ENCODE measurements around the gene TPT1.

The TPT1 gene

GRCh38 chr13:45333251-45333976 lies 7.6 kb downstream of the TPT1 start:
- no peak for DNase-seq

DNA sequence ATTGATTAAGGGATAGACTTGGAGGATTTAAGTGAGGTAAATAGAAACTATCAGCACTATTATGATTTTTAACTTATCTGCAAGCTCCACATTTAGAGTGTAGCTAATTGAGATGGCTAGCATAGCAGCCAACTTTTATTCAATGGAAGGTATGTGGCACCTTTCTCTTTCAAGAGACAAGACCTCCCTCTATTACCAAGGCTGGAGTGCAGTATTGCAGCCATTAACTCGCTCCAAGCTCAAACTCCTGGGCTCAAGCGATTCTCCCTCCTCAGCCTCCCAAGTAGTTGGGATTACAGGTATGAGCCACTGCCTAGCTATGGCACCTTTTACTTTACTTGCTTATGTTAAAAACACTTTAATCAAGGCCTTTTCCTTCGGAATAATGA lies 8.2 kb downstream of the TPT1 start:
- no peak for DNase-seq

DNA sequence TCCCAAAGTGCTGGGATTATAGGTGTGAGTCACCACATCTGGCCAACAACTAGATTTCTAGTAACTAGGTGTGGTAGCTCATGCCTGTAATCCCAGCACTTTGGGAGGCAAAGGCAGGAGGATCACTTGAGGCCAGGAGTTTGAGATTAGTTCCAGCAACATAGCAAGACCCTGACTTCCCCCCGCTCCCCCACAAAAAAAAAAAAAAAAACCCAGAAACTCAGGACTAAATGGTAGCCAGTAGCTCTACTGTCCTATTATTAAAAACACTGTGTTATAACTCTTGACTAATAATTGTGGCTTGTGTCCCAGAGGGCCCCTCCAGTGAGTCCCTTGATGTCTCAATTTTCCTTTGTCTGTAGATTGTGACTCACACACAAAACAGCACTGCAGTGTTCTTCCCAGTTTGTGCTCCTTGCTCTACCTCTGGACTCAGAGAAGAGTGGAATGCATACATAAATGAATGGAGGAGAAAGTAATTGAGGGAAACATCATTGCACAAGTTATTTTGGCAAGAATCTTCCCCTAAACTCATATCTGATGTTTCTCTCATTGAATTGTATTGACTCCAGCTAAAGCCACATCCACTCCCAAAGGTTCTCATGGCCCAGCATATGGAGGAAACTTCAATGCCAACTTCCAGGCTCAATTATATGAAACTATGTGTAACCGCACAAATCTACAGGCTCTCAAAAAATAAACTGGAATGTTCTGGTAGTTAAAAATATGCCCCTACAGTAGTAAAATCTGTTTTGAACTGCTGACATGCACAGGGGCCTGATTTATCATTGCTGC lies 8.8 kb downstream of the TPT1 start:
- DNase-seq: no peak

GRCh38 chr13:45331692-45332035 lies 9.3 kb downstream of the TPT1 start:
- DNase-seq: no peak

DNA sequence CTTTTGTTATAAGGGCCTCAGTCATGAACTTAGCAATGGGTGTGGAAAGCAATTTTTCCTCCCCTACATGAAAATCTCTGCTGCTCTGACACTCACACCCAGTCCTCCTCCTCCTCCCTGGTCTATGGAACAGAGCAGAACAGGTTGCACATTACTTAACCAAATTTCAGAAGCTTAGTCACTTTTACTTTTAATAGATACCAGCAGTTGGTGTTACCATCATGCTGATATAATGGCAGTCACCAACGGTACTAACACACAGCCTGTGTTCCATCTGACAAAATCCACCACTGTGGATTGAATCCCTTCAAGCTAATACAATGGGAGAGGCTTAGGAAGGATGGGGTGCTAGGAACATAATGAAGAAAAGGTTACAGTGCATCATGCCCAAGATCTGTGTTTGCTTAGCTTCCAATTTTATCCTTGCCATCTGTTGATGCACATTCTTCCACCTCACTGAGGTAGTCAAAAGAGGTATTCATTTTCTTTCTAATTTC lies 9.8 kb downstream of the TPT1 start:
- DNase-seq: no peak

DNA sequence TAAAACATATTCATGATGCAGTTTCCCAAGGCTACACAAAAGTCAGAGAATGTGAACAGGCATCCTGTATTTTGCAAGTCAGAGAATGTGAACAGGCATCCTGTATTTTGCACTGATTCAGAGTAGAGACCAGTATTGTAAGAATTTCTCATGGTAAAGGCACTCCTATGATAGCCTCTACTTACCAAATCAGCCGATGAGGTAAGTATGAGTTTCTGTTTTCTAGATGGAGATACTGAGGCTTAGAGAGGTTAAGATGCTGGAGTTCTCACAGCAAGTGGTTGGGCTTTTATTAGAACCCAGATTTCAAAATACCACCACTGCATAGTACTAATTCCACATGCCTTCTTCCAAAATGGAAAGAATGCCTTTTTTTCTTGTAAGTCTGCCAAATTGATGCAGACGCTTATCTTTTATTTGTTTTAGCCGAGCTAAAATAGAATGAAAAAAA lies 12.3 kb downstream of the TPT1 start:
- DNase-seq: no peak

GRCh38 chr13:45327253-45327955 lies 13.6 kb downstream of the TPT1 start:
- no peak for DNase-seq

- DNase-seq: no peak
These were observed 15.2 kb downstream of the TPT1 start for GRCh38 chr13:45325806-45326205.

- no peak for DNase-seq
These were observed 19.9 kb downstream of the TPT1 start for GRCh38 chr13:45320876-45321629.

DNA sequence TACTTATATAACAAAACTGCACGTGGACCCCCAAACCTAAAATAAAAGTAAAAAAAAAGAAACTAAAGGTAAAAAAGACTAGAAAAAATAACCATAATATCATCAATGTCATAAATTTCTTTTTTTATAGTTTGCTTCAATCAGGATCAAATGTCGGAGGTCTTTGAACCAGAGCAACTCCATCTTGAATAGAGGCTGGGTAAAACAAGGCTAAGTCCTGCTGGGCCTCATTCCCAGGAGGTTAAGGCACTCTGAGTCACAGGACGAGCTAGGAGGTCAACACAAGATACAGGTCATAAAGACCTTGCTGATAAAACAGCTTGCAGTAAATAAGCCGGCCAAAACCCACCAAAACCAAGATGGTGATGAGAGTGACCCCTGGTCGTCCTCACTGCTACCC lies 24.0 kb downstream of the TPT1 start:
- DNase-seq: no peak

- no peak for DNase-seq
These were observed 24.6 kb downstream of the TPT1 start for GRCh38 chr13:45316338-45316737.

DNA sequence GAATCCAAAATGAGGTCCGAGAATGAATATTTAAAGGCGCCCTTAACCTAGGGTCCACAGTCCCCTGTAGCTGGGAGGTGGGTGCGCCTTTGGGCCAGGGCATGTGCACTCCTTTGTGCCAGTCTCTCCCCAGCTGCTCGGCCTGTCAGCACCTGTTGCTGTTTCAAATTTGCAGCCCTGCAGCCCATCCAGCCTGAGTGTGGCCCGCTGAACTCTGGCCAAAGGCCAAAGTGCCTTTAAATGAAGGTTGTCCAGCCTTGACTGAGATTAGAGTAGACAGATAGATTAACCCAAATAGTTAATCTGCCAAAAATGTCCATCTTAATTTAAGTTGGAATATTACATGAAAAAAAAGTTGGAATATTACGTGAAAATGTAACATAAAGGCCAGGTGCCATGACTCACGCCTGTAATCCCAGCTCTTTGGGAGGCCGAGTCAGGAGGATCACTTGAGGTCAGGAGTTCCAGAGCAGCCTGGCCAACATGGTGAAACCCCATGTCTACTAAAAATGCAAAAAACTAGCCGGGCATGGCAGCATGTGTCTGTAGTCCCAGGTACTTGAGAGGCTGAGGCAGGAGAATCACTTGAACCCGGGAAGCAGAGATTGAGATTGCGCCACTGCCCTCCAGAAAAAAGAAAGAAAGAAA lies 25.3 kb downstream of the TPT1 start:
- DNase-seq: no peak

GRCh38 chr13:45314822-45315221 lies 26.2 kb downstream of the TPT1 start:
- no peak for DNase-seq

DNA sequence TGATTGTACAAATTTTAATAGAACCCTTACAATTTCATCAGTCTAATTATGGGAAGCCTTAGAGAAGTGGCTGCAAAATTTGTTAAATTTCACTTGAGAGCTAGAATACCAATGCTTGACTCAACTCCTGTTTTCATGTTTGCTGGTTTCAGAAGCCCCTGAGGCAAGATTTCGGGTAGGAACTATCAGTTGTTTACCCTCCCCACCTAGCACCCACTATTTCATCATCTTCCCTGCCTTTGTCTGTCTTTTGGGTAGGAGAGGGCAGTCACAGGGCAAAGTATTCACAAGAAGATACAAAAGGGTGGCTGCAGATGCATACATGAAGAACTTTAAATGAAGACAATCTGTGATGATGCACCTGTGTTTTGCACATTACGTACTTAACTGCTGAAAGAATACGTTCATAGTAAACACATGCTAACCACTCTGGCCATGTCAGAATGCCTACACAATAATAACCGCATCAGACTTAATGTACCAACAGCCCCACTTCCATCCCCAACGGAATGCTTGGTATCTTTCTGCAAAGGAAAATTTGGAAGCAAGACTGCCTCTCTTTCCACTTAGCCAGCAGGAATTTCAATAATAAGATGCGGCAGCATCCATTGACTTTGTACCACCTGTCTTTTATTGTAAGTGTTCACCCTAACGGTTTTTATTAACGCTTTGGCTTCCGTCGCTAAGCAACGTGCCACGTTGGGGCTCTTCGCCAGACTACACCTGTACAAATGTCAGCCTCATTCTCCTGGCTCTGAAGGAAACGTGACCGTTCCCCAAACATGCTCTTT lies 30.4 kb downstream of the TPT1 start:
- no peak for DNase-seq

DNA sequence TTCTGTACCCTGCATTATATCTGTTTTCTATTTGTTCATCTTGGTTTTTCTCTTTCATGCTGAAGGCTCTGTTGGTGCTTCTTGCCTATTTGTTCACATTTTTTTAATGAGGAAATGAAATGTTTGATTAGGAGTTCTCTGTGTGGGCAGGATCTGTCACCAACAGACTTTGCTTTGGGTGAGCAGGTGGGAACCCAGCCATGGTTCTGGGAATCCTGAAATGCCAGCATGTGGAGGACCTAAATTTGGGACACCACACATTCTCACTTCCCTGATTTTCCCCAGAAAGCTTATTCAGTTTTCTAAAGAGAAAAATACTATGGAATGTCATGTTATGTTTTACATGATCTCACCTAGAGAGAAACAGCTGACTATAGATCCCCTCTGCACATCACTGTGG lies 34.0 kb downstream of the TPT1 start:
- no peak for DNase-seq

DNA sequence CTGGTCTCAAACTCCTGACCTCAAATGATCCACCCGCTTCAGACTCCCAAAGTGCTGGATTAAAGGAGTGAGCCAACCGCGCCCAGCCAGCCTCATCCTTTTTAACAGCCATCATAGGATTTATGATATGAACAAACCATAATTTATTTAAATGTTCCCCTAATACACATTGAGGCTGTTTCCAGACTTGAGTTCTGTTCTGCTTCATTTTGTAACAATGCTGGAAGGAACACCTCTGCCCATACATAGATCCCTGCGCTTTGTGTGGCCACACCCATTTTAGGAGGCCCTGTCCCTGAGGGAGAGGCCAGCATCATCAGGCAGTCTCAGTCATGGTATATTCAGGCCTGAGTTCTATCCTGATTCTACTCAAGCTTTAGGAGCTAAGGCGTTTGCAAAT lies 35.9 kb downstream of the TPT1 start:
- DNase-seq: no peak

GRCh38 chr13:45303866-45304265 lies 37.1 kb downstream of the TPT1 start:
- no peak for DNase-seq

DNA sequence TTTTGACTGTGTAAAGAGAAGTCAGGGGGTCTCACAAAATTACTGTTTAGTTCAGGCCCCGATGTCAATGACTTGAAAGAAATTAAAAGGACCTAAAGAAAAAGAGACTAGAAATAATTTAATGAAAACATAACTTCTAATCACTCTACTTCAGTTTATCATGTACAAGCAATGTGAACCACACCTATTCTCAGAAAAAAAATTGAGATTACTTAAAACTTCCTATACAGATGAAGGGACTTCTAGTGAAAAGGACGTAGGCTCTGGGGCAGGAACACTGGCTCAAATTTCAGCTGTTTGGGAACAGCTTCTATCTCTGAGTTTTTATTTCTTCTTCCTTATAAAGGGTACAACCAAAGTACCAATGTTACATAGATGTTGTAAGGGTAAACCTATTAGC lies 38.0 kb downstream of the TPT1 start:
- no peak for DNase-seq

DNA sequence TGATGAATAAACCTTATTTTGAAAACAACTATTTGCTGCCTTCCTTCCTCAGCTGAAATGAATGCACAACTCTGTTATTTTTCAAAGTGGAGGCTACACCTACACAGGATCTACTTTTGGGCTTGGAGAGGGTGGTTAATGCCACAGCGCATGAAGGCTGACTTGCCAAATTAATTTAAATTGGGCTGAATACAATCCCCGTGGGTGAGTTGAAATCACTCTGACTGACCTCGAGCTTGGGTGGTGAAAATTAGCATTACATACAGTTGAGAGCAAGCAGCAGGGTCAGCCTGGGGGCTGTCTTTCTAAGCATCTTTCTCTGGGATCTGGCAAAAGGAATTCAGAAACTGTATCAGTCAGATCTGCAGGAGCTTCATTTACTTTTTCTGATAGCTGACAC lies 38.5 kb downstream of the TPT1 start:
- DNase-seq: no peak

DNA sequence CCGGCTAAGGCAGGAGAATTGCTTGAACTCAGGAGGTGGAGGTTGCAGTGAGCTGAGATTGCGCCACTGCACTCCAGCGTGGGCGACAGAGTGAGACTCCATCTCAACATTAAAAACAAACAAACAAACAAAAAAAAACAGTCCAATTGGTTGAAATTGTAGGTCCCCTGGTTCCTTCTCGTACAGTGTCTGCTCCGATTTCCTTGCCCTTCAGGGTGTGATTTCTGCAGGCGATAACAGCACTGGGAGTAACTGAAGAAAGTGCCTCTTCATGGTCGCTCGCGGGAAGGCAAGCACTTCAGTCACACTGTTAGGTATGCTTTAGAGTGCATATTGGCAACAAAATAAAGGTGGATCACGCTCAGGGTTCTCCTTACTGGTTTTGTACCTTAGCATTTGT lies 39.7 kb downstream of the TPT1 start:
- no peak for DNase-seq

DNA sequence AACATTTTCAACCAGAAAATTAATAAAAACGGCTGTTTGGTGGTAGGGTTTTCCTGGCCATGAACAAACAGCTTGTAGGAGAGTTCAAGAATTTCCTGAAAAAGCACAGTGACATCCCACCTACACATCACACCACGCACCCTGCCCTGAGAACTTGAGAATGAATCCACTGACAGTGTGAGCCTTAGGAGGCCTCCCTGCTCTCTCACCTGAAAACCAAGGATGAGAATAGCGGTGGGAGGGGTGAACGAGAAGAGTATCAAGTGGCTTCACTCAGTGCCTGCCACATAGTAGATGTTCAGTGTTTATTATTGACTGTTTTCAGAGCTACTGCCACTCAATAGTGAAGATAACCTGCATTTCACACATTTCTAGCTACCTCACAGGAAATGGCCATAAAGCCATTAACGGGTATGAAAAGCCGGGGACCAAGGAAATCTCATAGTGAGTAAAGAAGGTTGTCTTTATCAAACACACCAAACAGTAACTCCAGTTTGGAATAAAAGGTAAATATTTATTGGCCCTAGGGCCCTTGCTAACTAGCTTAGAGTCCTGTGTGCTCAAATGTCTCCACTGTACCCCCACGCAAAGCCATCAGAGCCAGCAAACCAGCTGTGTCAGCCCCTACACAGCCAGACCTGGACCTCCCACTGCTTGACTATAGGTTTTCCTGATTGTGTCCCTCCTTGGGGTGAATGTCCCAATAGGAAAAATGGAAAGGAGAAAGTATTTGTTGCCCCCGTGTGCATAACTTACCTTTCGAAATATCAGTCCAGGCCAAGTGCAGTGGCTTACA lies 40.6 kb downstream of the TPT1 start:
- DNase-seq: no peak

Data from NCI-H510A treated with DMSO at 0.1 percent for 48 hours (cell line).